Thyroid gland (tissue), 4 donors: ENCODE results near the gene NFIX. TPM values are rescaled to one million over a fixed set of nuclear protein-coding genes. Genes with fewer than 3 reads are reported as not detected.
A peak's percentile ranks its signal among the peaks of the same experiment; 100 is the strongest.

Experiments
- DNase-seq, 2 donors: peaks; one replicate each; pipeline ENCODE4 v3.0.0-alpha.2; 2019
- H3K27ac ChIP-seq, 3 donors: fragments of 200-600 bp; sonication (generic); 1 replicate in 2 of 3; 2 replicates in 1 of 3; pipeline ENCODE4 v1.5.1; 2016 to 2019; ENCODE audit warnings: mild to moderate bottlenecking in 1 of 3, moderate library complexity in 1 of 3
- H3K27me3 ChIP-seq: fragments of 200-600 bp; sonication (generic); one replicate; pipeline ENCODE4 v1.5.1; 2019
- H3K36me3 ChIP-seq, 2 donors: fragments of 200-600 bp; sonication (generic); one replicate each; pipeline ENCODE4 v1.5.1; 2016 to 2019
- H3K4me1 ChIP-seq, 2 donors: fragments of 200-600 bp; sonication (generic); one replicate each; pipeline ENCODE4 v1.5.1; 2017 to 2019
- H3K4me3 ChIP-seq, 3 donors: fragments of 200-600 bp; sonication (generic); replicated peaks in 1 of 3; 1 replicate in 2 of 3; 2 replicates in 1 of 3; pipeline ENCODE4 v1.5.1; 2016; ENCODE audit warnings: mild to moderate bottlenecking in 1 of 3
- H3K9me3 ChIP-seq: fragments of 200-600 bp; sonication (generic); one replicate; pipeline ENCODE4 v1.5.1; 2017
- POLR2A ChIP-seq, 2 donors: fragments of 450-650 bp; IDR thresholded peaks; one replicate each; pipeline ENCODE4 v1.6.1; 2017; ENCODE audit warnings: antibody characterized with exemption in 2 of 2, mild to moderate bottlenecking in 2 of 2, moderate library complexity in 1 of 2
- WGBS, 2 donors: methylation state at CpG; one replicate each; pipeline ENCODE4 v1.1.5; 2017; 5-methylcytosine and 5-hydroxymethylcytosine counted together
- intact Hi-C: fragments of 100-400 bp; cut with DNase I; formaldehyde crosslinking; loops from one replicate; pipeline ENCODE4 v1.15.1; 2023
- total RNA-seq, 4 donors: library from RNA; depleted of rRNA; stranded (reverse); fragments of >200 nt; gene quantifications; one replicate each; pipeline ENCODE4 v1.2.3, GENCODE V29; 2016
- TF ChIP-seq, protein P1 (sequence below), 6 experiments: fragments of 200-600 bp in 3 of 6; fragments of 450-650 bp in 3 of 6; sonication (generic) in 3 of 6; IDR thresholded peaks; one replicate each; pipeline ENCODE4 v1.5.1; 2016 to 2019; ENCODE audit warnings: antibody characterized with exemption in 6 of 6, mild to moderate bottlenecking in 2 of 6, inconsistent platforms in 1 of 6, moderate library complexity in 1 of 6

Gene NFIX
- total RNA-seq, 4 donors from 2014 or later: 38.8 to 70.2 (median 62.4) TPM

DNA sequence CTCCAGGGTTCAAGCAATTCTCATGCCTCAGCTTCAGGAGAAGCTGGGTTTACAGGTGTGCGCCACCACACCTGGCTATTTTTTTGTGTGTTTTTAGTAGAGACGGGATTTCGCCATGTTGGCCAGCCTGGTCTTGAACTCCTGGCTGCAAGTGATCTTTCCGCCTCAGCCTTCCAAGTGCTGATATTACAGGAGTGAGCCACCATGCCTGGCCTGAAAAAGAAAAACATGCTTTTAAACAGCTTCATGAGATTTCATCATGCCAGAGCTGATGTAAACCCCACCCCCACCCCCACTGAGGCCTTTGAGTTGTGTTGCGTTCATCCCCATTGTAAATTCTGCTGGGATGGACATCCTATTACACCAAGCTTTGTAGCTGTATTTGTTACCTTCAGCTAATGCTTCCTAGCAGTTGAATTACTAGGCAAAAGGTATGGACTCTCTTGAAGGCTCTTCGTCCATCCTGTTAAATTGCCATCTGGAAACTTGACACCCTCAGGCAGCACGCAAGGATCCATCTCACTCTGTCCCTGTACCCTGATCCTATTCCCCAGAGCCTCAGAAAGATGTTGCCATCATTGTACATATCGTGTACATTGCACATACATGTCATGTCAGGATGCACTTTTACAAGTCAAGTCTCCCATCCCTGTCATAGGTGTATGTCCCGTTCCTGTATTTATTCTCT lies 47.3 kb downstream of the NFIX start:
- no peaks in the 10 kb centered on the region for H3K27me3 ChIP-seq
- peak overlapping the region in 1 of 3 donors; percentile 90 for H3K27ac ChIP-seq
- H3K4me1 ChIP-seq: peaks cover 74% of the 10 kb centered on the region in 2 donors
- H3K36me3 ChIP-seq: no peaks in the 10 kb centered on the region
- H3K9me3 ChIP-seq: no peaks in the 10 kb centered on the region
- WGBS, 2 donors: 85 to 90% methylated on average over 9 of the region's 9 CpGs
- H3K4me3 ChIP-seq: no peak overlapping the region
- DNase-seq: no peak
- intact Hi-C loops: no loop called here
- TF ChIP-seq POLR2A (IDR thresholded peaks at IDR 0.05): no peak
- TF ChIP-seq, protein P1, sequence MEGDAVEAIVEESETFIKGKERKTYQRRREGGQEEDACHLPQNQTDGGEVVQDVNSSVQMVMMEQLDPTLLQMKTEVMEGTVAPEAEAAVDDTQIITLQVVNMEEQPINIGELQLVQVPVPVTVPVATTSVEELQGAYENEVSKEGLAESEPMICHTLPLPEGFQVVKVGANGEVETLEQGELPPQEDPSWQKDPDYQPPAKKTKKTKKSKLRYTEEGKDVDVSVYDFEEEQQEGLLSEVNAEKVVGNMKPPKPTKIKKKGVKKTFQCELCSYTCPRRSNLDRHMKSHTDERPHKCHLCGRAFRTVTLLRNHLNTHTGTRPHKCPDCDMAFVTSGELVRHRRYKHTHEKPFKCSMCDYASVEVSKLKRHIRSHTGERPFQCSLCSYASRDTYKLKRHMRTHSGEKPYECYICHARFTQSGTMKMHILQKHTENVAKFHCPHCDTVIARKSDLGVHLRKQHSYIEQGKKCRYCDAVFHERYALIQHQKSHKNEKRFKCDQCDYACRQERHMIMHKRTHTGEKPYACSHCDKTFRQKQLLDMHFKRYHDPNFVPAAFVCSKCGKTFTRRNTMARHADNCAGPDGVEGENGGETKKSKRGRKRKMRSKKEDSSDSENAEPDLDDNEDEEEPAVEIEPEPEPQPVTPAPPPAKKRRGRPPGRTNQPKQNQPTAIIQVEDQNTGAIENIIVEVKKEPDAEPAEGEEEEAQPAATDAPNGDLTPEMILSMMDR (IDR thresholded peaks at IDR 0.05): no peak

DNA sequence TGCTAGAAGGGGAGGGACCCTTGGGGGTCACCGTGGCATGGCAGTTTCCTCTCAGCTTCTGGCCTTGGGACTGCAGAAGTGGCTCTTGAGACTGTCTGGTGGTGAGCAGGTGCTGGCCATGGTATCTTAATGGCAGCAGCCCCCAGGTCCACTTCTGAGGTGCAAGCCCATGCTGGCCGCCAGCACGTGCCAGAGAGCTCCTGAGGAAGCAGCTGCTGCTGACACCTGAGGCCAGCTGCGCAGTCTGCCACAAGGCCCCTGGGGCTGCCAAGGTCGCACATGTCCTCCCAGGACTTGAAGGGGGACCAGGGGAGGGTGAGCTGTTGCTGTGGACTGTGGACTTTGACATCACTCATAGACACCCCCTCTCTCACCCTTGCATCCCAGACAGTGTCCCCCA lies 48.0 kb downstream of the NFIX start:
- intact Hi-C loops: no loop called here
- H3K4me3 ChIP-seq: no peak overlapping the region
- H3K27me3 ChIP-seq: no peaks in the 10 kb centered on the region
- 53 to 61% methylated on average over 5 of the region's 5 CpGs for WGBS, 2 donors
- no peaks in the 10 kb centered on the region for H3K36me3 ChIP-seq
- H3K27ac ChIP-seq: no peak overlapping the region
- TF ChIP-seq POLR2A (IDR thresholded peaks at IDR 0.05): no peak
- TF ChIP-seq, protein P1 (IDR thresholded peaks at IDR 0.05): no peak
- peaks cover 67% of the 10 kb centered on the region in 2 donors for H3K4me1 ChIP-seq
- peak in 1 of 2 donors; percentile 34 for DNase-seq
- H3K9me3 ChIP-seq: no peaks in the 10 kb centered on the region

DNA sequence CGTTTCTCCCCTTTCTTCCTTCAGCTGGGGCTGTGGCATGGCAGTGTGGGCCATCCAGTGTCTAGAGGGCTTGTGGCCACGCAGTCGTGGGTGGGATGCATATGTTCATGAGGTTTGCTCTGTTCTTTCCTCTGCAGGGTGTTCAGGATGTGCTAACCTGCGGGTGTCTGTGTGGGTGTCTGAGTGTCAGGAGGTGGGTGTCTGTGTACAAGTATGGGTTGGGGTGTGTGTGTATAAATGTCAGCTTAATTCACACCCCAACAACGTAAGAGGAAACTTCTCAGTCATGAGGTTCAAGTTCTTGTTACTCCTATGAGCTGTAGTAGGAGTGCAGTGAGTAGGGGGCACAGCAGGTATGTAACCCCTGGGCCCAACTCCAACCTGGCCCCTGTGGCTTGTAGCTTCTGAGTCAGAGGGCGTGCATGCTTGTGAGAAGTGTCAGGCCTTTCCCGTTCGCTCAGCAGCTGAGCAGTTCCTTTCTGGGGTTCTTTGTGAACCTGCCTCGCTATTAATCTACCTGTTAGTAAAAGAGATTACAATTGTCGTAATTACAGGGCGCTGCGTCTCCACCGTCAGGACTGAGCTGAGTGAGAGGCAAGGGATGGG lies 49.1 kb downstream of the NFIX start:
- 75 to 76% methylated on average over 13 of the region's 13 CpGs for whole genome bisulfite sequencing, 2 donors
- TF ChIP-seq, protein P1 (IDR thresholded peaks at IDR 0.05): no peak
- no peak for TF ChIP-seq POLR2A (IDR thresholded peaks at IDR 0.05)
- no peak overlapping the region for H3K27ac ChIP-seq
- no peaks in the 10 kb centered on the region for H3K36me3 ChIP-seq
- DNase-seq: no peak
- H3K4me3 ChIP-seq: no peak overlapping the region
- H3K9me3 ChIP-seq: no peaks in the 10 kb centered on the region
- H3K27me3 ChIP-seq: no peaks in the 10 kb centered on the region
- intact Hi-C loops: no loop called here
- H3K4me1 ChIP-seq: peaks cover 56 to 57% of the 10 kb centered on the region in 2 donors

DNA sequence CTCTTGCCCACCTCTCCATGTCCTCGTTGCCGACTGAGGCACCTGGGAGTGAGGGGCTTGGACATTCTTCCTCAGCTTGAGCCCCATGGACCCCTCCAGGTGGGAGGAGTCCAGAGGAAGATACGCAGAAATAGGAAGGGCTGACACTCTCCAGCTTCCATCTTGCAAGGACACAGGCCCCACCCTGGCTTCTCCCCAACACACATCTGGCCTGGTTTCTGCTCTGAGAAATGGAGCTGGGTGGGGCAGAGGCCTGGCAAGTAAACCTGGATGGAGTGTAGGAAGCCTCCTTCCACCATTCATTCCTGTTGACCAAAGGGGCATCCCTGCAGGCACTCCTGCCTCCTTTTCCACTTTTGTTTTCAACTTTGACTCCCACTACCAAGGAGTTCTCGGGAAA lies 50.5 kb downstream of the NFIX start:
- no peaks in the 10 kb centered on the region for H3K36me3 ChIP-seq
- peaks cover 52 to 55% of the 10 kb centered on the region in 2 donors for H3K4me1 ChIP-seq
- no peaks in the 10 kb centered on the region for H3K27me3 ChIP-seq
- no peak for TF ChIP-seq POLR2A (IDR thresholded peaks at IDR 0.05)
- TF ChIP-seq, protein P1 (IDR thresholded peaks at IDR 0.05): no peak
- intact Hi-C loops: no loop called here
- no peak overlapping the region for H3K4me3 ChIP-seq
- 85 to 91% methylated on average over 4 of the region's 4 CpGs for WGBS, 2 donors
- H3K27ac ChIP-seq: no peak overlapping the region
- no peak for DNase-seq
- H3K9me3 ChIP-seq: no peaks in the 10 kb centered on the region

DNA sequence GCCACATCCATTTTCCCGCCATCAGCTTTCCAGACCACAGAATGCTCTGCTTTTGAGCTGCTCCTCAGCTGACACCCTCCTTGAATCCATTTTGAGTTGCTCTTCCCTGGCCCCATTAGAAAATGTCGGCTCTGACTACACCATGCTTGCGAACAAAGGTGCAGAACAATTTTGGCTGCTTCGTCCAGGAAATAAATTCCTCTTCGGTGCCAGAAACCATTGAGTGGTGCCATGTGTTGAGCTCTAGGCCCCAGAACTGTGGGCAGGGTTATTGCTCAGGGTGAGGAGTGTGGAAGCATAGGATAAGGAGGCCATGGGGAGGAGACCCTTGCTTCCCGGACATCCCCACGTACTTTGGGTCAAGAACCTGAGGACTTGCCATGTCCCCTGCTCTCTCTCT lies 52.1 kb downstream of the NFIX start:
- 85 to 90% methylated on average over 7 of the region's 7 CpGs for WGBS, 2 donors
- DNase-seq: no peak
- TF ChIP-seq POLR2A (IDR thresholded peaks at IDR 0.05): no peak
- TF ChIP-seq, protein P1 (IDR thresholded peaks at IDR 0.05): no peak
- Histone ChIP-seq H3K36me3 (no peaks in the 10 kb centered on the region), H3K27me3 (no peaks in the 10 kb centered on the region), H3K9me3 (no peaks in the 10 kb centered on the region), H3K4me3 (no peak overlapping the region), H3K4me1 (peaks cover 53 to 57% of the 10 kb centered on the region in 2 donors), H3K27ac (no peak overlapping the region)
- intact Hi-C loops: no loop called here
